HepG2 (cell line): ENCODE measurements around the gene TTLL6. TPM values are rescaled to one million over a fixed set of nuclear protein-coding genes. Genes with fewer than 3 reads are reported as not detected.

ENCODE experiments used
- CCAR2 ChIP-seq: fragments of 200-400 bp; formaldehyde crosslinking; optimal IDR thresholded peaks from 2 replicates; pipeline ENCODE3; 2018; ENCODE audit warnings: low read depth, mild to moderate bottlenecking, low read length, moderate library complexity
- PHF21A ChIP-seq: sonication (generic); formaldehyde crosslinking; IDR thresholded peaks from 2 replicates; pipeline ENCODE4 v1.5.0; 2020; ENCODE audit warnings: mild to moderate bottlenecking, missing genetic modification reagents
- ZBTB8A ChIP-seq: sonication (generic); formaldehyde crosslinking; IDR thresholded peaks from 2 replicates; pipeline ENCODE4 v1.4.0; 2020; ENCODE audit warnings: mild to moderate bottlenecking, low read depth, missing genetic modification reagents, borderline replicate concordance
- polyA plus RNA-seq, 8 experiments: library from polyadenylated mRNA; depleted of rRNA in 3 of 8; stranded (reverse) in 7 of 8; unstranded in 1 of 8; fragments of >200 nt; fragmentation: Illumina TruSeq in 4 of 8; extraction: Trizol in 4 of 8; gene quantifications; 2 replicates each; pipeline versions ENCODE4 v1.2.1 to v1.2.3, GENCODE V29; 2011 to 2016; ENCODE audit warnings: low read depth in 4 of 8, missing spikeins in 1 of 8, mixed read lengths in 1 of 8; ENCODE audit not compliant: insufficient read depth in 1 of 8
- total RNA-seq, 5 experiments: library from RNA; depleted of rRNA; stranded (reverse); fragments of >200 nt; fragmentation: Illumina TruSeq; extraction: Trizol; gene quantifications; 2 replicates each; pipeline ENCODE4 v1.2.3, GENCODE V29; 2016; ENCODE audit warnings: low read depth in 1 of 5
- TF ChIP-seq, protein P1 (sequence below), 2 experiments: sonication (generic) in 1 of 2; formaldehyde crosslinking in 1 of 2; IDR thresholded peaks; 2 replicates each; pipeline versions ENCODE4 v1.4.0 to v1.6.1; 2018 to 2020; ENCODE audit warnings: missing genetic modification reagents in 2 of 2, borderline replicate concordance in 1 of 2, low read depth in 1 of 2, mild to moderate bottlenecking in 1 of 2, missing biosample characterization in 1 of 2
- TF ChIP-seq, protein P2 (sequence below): sonication (generic); formaldehyde crosslinking; IDR thresholded peaks from one replicate; pipeline ENCODE4 v1.5.1; 2020; ENCODE audit warnings: mild to moderate bottlenecking, missing genetic modification reagents; ENCODE audit errors: not compliant biosample characterization
- TF ChIP-seq, protein P3 (sequence below): sonication (generic); formaldehyde crosslinking; IDR thresholded peaks from 2 replicates; pipeline ENCODE4 v1.9.0; 2021; ENCODE audit warnings: mild to moderate bottlenecking, missing genetic modification reagents
- TF ChIP-seq, protein P4 (sequence below): sonication (generic); formaldehyde crosslinking; IDR thresholded peaks from 2 replicates; pipeline ENCODE4 v1.4.0; 2020; ENCODE audit warnings: missing genetic modification reagents, mild to moderate bottlenecking, borderline replicate concordance

Gene TTLL6
- total and polyA plus RNA-seq, 2 of the 13 experiments (the other 11 are each of a cell fraction or from before 2014, with no cell fraction given): 0.04 to 0.08 TPM

DNA sequence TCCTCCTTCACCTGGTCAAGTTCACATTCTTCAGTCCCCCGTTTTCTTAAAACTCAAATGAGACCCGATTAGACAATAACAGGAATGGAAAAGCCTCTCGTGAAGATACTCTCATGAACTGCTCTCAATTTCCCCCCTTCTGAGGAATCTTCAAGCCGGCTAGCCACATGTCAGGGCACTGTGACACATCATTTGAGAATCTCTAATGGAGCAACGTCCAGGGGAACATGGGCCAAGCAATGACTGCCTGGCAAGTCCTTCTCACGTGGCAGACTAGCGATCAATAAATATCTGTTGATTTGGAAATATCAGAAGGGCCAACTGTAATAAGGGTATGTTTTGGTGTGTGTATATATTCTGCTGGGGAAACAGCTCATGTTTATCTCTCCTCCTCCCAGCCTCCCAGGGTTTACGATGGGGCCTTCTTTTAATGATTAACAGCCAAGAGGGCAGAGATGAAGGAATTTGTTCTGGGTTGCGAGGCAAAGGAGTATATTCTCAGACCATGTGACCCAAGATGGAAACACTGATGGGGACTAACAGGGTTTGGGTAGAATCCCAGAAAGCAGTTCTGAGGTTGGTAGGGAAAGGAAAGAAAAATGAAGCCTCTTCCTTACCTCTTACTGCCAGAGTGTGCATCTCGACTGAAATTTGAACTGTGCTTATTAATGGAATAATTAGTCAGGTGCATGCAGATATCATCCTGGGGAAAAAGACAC, 21.4 kb downstream of the TTLL6 start (continued):
- TF ChIP-seq, protein P1, sequence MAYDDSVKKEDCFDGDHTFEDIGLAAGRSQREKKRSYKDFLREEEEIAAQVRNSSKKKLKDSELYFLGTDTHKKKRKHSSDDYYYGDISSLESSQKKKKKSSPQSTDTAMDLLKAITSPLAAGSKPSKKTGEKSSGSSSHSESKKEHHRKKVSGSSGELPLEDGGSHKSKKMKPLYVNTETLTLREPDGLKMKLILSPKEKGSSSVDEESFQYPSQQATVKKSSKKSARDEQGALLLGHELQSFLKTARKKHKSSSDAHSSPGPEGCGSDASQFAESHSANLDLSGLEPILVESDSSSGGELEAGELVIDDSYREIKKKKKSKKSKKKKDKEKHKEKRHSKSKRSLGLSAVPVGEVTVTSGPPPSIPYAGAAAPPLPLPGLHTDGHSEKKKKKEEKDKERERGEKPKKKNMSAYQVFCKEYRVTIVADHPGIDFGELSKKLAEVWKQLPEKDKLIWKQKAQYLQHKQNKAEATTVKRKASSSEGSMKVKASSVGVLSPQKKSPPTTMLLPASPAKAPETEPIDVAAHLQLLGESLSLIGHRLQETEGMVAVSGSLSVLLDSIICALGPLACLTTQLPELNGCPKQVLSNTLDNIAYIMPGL (CRISPR knock-in tag; IDR thresholded peaks at IDR 0.05; ENCODE audit: borderline replicate concordance in 1 of 2, low read depth in 1 of 2): no peak; a peak in 1 of 4 replicates
- TF ChIP-seq PHF21A (peak; percentile 90), ZBTB8A (CRISPR knock-in tag) (0 out of 2 replicates have a peak, but pooled peaks have one; percentile 63), CCAR2 (no peak)
- TF ChIP-seq, protein P2, sequence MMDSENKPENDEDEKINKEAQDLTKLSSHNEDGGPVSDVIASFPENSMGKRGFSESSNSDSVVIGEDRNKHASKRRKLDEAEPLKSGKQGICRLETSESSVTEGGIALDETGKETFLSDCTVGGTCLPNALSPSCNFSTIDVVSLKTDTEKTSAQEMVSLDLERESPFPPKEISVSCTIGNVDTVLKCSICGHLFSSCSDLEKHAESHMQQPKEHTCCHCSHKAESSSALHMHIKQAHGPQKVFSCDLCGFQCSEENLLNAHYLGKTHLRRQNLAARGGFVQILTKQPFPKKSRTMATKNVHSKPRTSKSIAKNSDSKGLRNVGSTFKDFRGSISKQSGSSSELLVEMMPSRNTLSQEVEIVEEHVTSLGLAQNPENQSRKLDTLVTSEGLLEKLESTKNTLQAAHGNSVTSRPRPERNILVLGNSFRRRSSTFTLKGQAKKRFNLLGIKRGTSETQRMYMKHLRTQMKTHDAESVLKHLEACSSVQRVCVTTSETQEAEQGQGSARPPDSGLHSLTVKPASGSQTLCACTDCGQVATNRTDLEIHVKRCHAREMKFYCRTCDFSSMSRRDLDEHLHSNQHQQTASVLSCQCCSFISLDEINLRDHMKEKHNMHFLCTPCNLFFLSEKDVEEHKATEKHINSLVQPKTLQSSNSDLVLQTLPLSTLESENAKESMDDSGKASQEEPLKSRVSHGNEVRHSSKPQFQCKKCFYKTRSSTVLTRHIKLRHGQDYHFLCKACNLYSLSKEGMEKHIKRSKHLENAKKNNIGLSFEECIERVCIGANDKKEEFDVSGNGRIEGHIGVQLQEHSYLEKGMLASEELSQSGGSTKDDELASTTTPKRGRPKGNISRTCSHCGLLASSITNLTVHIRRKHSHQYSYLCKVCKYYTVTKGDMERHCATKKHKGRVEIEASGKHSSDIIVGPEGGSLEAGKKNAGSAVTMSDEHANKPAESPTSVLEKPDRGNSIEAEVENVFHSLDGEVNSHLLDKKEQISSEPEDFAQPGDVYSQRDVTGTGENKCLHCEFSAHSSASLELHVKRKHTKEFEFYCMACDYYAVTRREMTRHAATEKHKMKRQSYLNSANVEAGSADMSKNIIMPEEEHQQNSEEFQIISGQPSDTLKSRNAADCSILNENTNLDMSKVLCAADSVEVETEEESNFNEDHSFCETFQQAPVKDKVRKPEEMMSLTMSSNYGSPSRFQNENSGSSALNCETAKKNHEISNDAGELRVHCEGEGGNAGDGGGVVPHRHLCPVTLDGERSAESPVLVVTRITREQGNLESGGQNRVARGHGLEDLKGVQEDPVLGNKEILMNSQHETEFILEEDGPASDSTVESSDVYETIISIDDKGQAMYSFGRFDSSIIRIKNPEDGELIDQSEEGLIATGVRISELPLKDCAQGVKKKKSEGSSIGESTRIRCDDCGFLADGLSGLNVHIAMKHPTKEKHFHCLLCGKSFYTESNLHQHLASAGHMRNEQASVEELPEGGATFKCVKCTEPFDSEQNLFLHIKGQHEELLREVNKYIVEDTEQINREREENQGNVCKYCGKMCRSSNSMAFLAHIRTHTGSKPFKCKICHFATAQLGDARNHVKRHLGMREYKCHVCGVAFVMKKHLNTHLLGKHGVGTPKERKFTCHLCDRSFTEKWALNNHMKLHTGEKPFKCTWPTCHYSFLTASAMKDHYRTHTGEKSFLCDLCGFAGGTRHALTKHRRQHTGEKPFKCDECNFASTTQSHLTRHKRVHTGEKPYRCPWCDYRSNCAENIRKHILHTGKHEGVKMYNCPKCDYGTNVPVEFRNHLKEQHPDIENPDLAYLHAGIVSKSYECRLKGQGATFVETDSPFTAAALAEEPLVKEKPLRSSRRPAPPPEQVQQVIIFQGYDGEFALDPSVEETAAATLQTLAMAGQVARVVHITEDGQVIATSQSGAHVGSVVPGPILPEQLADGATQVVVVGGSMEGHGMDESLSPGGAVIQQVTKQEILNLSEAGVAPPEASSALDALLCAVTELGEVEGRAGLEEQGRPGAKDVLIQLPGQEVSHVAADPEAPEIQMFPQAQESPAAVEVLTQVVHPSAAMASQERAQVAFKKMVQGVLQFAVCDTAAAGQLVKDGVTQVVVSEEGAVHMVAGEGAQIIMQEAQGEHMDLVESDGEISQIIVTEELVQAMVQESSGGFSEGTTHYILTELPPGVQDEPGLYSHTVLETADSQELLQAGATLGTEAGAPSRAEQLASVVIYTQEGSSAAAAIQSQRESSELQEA (CRISPR knock-in tag): no peak
- TF ChIP-seq, protein P3, sequence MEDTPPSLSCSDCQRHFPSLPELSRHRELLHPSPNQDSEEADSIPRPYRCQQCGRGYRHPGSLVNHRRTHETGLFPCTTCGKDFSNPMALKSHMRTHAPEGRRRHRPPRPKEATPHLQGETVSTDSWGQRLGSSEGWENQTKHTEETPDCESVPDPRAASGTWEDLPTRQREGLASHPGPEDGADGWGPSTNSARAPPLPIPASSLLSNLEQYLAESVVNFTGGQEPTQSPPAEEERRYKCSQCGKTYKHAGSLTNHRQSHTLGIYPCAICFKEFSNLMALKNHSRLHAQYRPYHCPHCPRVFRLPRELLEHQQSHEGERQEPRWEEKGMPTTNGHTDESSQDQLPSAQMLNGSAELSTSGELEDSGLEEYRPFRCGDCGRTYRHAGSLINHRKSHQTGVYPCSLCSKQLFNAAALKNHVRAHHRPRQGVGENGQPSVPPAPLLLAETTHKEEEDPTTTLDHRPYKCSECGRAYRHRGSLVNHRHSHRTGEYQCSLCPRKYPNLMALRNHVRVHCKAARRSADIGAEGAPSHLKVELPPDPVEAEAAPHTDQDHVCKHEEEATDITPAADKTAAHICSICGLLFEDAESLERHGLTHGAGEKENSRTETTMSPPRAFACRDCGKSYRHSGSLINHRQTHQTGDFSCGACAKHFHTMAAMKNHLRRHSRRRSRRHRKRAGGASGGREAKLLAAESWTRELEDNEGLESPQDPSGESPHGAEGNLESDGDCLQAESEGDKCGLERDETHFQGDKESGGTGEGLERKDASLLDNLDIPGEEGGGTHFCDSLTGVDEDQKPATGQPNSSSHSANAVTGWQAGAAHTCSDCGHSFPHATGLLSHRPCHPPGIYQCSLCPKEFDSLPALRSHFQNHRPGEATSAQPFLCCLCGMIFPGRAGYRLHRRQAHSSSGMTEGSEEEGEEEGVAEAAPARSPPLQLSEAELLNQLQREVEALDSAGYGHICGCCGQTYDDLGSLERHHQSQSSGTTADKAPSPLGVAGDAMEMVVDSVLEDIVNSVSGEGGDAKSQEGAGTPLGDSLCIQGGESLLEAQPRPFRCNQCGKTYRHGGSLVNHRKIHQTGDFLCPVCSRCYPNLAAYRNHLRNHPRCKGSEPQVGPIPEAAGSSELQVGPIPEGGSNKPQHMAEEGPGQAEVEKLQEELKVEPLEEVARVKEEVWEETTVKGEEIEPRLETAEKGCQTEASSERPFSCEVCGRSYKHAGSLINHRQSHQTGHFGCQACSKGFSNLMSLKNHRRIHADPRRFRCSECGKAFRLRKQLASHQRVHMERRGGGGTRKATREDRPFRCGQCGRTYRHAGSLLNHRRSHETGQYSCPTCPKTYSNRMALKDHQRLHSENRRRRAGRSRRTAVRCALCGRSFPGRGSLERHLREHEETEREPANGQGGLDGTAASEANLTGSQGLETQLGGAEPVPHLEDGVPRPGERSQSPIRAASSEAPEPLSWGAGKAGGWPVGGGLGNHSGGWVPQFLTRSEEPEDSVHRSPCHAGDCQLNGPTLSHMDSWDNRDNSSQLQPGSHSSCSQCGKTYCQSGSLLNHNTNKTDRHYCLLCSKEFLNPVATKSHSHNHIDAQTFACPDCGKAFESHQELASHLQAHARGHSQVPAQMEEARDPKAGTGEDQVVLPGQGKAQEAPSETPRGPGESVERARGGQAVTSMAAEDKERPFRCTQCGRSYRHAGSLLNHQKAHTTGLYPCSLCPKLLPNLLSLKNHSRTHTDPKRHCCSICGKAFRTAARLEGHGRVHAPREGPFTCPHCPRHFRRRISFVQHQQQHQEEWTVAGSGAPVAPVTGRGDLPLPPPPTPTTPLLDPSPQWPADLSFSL (CRISPR knock-in tag): no peak
- TF ChIP-seq, protein P4, sequence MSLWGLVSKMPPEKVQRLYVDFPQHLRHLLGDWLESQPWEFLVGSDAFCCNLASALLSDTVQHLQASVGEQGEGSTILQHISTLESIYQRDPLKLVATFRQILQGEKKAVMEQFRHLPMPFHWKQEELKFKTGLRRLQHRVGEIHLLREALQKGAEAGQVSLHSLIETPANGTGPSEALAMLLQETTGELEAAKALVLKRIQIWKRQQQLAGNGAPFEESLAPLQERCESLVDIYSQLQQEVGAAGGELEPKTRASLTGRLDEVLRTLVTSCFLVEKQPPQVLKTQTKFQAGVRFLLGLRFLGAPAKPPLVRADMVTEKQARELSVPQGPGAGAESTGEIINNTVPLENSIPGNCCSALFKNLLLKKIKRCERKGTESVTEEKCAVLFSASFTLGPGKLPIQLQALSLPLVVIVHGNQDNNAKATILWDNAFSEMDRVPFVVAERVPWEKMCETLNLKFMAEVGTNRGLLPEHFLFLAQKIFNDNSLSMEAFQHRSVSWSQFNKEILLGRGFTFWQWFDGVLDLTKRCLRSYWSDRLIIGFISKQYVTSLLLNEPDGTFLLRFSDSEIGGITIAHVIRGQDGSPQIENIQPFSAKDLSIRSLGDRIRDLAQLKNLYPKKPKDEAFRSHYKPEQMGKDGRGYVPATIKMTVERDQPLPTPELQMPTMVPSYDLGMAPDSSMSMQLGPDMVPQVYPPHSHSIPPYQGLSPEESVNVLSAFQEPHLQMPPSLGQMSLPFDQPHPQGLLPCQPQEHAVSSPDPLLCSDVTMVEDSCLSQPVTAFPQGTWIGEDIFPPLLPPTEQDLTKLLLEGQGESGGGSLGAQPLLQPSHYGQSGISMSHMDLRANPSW: peak; percentile 70
